ENCODE results near the gene CYP2W1. TPM values are rescaled to one million over a fixed set of nuclear protein-coding genes. Genes with fewer than 3 reads are reported as not detected.

Gene CYP2W1
- polyA plus RNA-seq, 1 donor (not counting 4 experiments of a cell fraction or from before 2014, with no cell fraction given), result 0.05 TPM

GRCh38 chr7:1025743-1026581 lies 43.0 kb downstream of the CYP2W1 start:
- no peaks in the 10 kb centered on the region for H3K27me3 ChIP-seq (ENCODE audit: control insufficient read depth, extremely low read depth, insufficient read depth, low read length)
- no peak for FAIRE-seq
- no peaks in the 10 kb centered on the region for H3K9me3 ChIP-seq (ENCODE audit: control insufficient read depth, low read depth, low read length)
- peaks cover under 1 to 12% of the 10 kb centered on the region in 2 experiments for H3K36me3 ChIP-seq (ENCODE audit: control insufficient read depth in 2 of 2, extremely low read depth in 1 of 2, insufficient read depth in 2 of 2, low read length in 2 of 2)
- H3K4me3 ChIP-seq (ENCODE audit: control insufficient read depth in 2 of 3, extremely low read depth in 1 of 3, insufficient read depth in 2 of 3, low read depth in 1 of 3, low read length in 3 of 3), result no peak overlapping the region
- peak overlapping the region; percentile 10 for H3K4me2 ChIP-seq (ENCODE audit: control insufficient read depth, extremely low read depth, insufficient read depth, low read depth, low read length)
- H3K9ac ChIP-seq (ENCODE audit: control insufficient read depth, extremely low read depth, insufficient read depth, low read length), result no peak overlapping the region
- no peak for DNase-seq (ENCODE audit: low read depth, low spot score)
- H4K20me1 ChIP-seq (ENCODE audit: control insufficient read depth, extremely low read depth, insufficient read depth, low read length), result peaks cover 6% of the 10 kb centered on the region
- dilution Hi-C loops (cut with MboI; ENCODE audit: extremely low pct_ligation_motif_present, low sequenced_read_pairs), result no loop called here
- H3K27ac ChIP-seq (ENCODE audit: control insufficient read depth, insufficient read depth, low read length), result no peak overlapping the region
- peaks cover 13% of the 10 kb centered on the region for H3K4me1 ChIP-seq (ENCODE audit: control insufficient read depth, extremely low read depth, insufficient read depth, low read length)
- H3K79me2 ChIP-seq (ENCODE audit: control insufficient read depth, insufficient read depth, low read length), result peaks cover 54% of the 10 kb centered on the region
- TF ChIP-seq CTCF (optimal IDR thresholded peaks at IDR 0.05 in 1 of 3, IDR thresholded peaks at IDR 0.05 in 1 of 3, conservative IDR thresholded peaks at IDR 0.05 in 1 of 3; ENCODE audit: extremely low read depth in 1 of 3, insufficient read depth in 2 of 3, low read length in 3 of 3), result no peak
- no peak for TF ChIP-seq EZH2 (IDR thresholded peaks at IDR 0.05; ENCODE audit: low read length)
- no peaks in the 10 kb centered on the region for H3K9me1 ChIP-seq (ENCODE audit: control insufficient read depth, extremely low read depth, insufficient read depth, low read length)
- no peak overlapping the region for H2AFZ ChIP-seq (ENCODE audit: control insufficient read depth, low read length)

GRCh38 chr7:1026721-1027161 lies 43.8 kb downstream of the CYP2W1 start:
- FAIRE-seq (no peak), DNase-seq (ENCODE audit: low read depth, low spot score) (no peak)
- Histone ChIP-seq H3K4me1 (ENCODE audit: control insufficient read depth, extremely low read depth, insufficient read depth, low read length) (peaks cover 13% of the 10 kb centered on the region), H3K4me3 (ENCODE audit: control insufficient read depth in 2 of 3, extremely low read depth in 1 of 3, insufficient read depth in 2 of 3, low read depth in 1 of 3, low read length in 3 of 3) (no peak overlapping the region), H4K20me1 (ENCODE audit: control insufficient read depth, extremely low read depth, insufficient read depth, low read length) (no peaks in the 10 kb centered on the region), H3K9me1 (ENCODE audit: control insufficient read depth, extremely low read depth, insufficient read depth, low read length) (no peaks in the 10 kb centered on the region), H3K9me3 (ENCODE audit: control insufficient read depth, low read depth, low read length) (no peaks in the 10 kb centered on the region), H3K27ac (ENCODE audit: control insufficient read depth, insufficient read depth, low read length) (no peak overlapping the region), H3K27me3 (ENCODE audit: control insufficient read depth, extremely low read depth, insufficient read depth, low read length) (no peaks in the 10 kb centered on the region), H3K9ac (ENCODE audit: control insufficient read depth, extremely low read depth, insufficient read depth, low read length) (no peak overlapping the region), H3K36me3 (ENCODE audit: control insufficient read depth in 2 of 2, extremely low read depth in 1 of 2, insufficient read depth in 2 of 2, low read length in 2 of 2) (peaks cover 0 to 4% of the 10 kb centered on the region in 2 experiments), H3K79me2 (ENCODE audit: control insufficient read depth, insufficient read depth, low read length) (peaks cover 51% of the 10 kb centered on the region), H2AFZ (ENCODE audit: control insufficient read depth, low read length) (no peak overlapping the region), H3K4me2 (ENCODE audit: control insufficient read depth, extremely low read depth, insufficient read depth, low read depth, low read length) (peak overlapping the region; percentile 10)
- TF ChIP-seq EZH2 (IDR thresholded peaks at IDR 0.05; ENCODE audit: low read length), result no peak
- dilution Hi-C loops (cut with MboI; ENCODE audit: extremely low pct_ligation_motif_present, low sequenced_read_pairs), result no loop called here
